Right atrium auricular region (tissue), 2 donors: ENCODE data around the gene CCSER2. TPM values are rescaled to one million over a fixed set of nuclear protein-coding genes. Genes with fewer than 3 reads are reported as not detected.

Experiments
- DNase-seq: peaks from one replicate; pipeline ENCODE4 v3.0.0-alpha.2; 2019; ENCODE audit warnings: low spot score
- H3K27ac ChIP-seq, 2 donors: fragments of 200-600 bp; sonication (generic); 1 replicate in 1 of 2; 2 replicates in 1 of 2; pipeline ENCODE4 v1.5.1; 2016 to 2019
- H3K27me3 ChIP-seq, 2 donors: fragments of 200-600 bp; sonication (generic); one replicate each; pipeline versions ENCODE4 v1.5.1 to v1.6.0; 2017 to 2019
- H3K36me3 ChIP-seq: fragments of 200-600 bp; sonication (generic); one replicate; pipeline ENCODE4 v1.5.1; 2016
- H3K4me1 ChIP-seq, 2 donors: fragments of 200-600 bp; sonication (generic); one replicate each; pipeline versions ENCODE4 v1.5.1 to v1.6.0; 2017 to 2019
- H3K4me3 ChIP-seq, 2 donors: fragments of 200-600 bp; sonication (generic); 1 replicate in 1 of 2; 2 replicates in 1 of 2; pipeline ENCODE4 v1.5.1; 2017 to 2019; ENCODE audit warnings: mild to moderate bottlenecking in 1 of 2, moderate library complexity in 1 of 2
- H3K9me3 ChIP-seq, 2 donors: fragments of 200-600 bp; sonication (generic); one replicate each; pipeline ENCODE4 v1.5.1; 2019
- CTCF ChIP-seq, 2 donors: fragments of 200-600 bp; sonication (generic); IDR thresholded peaks; one replicate each; pipeline ENCODE4 v1.5.1; 2019; ENCODE audit warnings: antibody characterized with exemption in 2 of 2
- total RNA-seq, 2 donors: library from RNA; depleted of rRNA; stranded (reverse); fragments of >200 nt; gene quantifications; one replicate each; pipeline ENCODE4 v1.1.0, GENCODE V29; 2016

CCSER2 gene
- total RNA-seq, 2 donors from 2014 or later, result 77.1 to 91.6 TPM

- H3K27me3 ChIP-seq, result no peaks in the 10 kb centered on the region
- peak overlapping the region; percentile 37 for H3K4me3 ChIP-seq
- TF ChIP-seq CTCF (IDR thresholded peaks at IDR 0.05), result no peak
- H3K36me3 ChIP-seq, result no peaks in the 10 kb centered on the region
- H3K9me3 ChIP-seq, result no peaks in the 10 kb centered on the region
- H3K27ac ChIP-seq, result peak overlapping the region; percentile 83 to 88
- H3K4me1 ChIP-seq, result peaks cover 0 to 46% of the 10 kb centered on the region in 2 donors
- peak; percentile 92 for DNase-seq
Observed at GRCh38 chr10:84424731-84425167, 96.4 kb downstream of the CCSER2 start.

- no peak for TF ChIP-seq CTCF (IDR thresholded peaks at IDR 0.05)
- Histone ChIP-seq H3K36me3 (no peaks in the 10 kb centered on the region), H3K9me3 (no peaks in the 10 kb centered on the region), H3K4me1 (peaks cover 0 to 65% of the 10 kb centered on the region in 2 donors), H3K27me3 (no peaks in the 10 kb centered on the region), H3K27ac (peak overlapping the region in 1 of 2 donors; percentile 88), H3K4me3 (peak overlapping the region in 1 of 2 donors; percentile 4)
- DNase-seq, result no peak
Observed at GRCh38 chr10:84427903-84428650, 99.7 kb downstream of the CCSER2 start.

GRCh38 chr10:84428711-84429110 lies 100.3 kb downstream of the CCSER2 start:
- Histone ChIP-seq H3K4me1 (peaks cover 0 to 69% of the 10 kb centered on the region in 2 donors), H3K27ac (peak overlapping the region in 1 of 2 donors; percentile 88), H3K4me3 (peak overlapping the region in 1 of 2 donors; percentile 4), H3K9me3 (no peaks in the 10 kb centered on the region), H3K36me3 (no peaks in the 10 kb centered on the region), H3K27me3 (no peaks in the 10 kb centered on the region)
- TF ChIP-seq CTCF (IDR thresholded peaks at IDR 0.05), result no peak
- no peak for DNase-seq

GRCh38 chr10:84429926-84430520 lies 101.6 kb downstream of the CCSER2 start:
- Histone ChIP-seq H3K36me3 (no peaks in the 10 kb centered on the region), H3K27me3 (no peaks in the 10 kb centered on the region), H3K4me3 (no peak overlapping the region), H3K4me1 (peaks cover 0 to 62% of the 10 kb centered on the region in 2 donors), H3K9me3 (no peaks in the 10 kb centered on the region), H3K27ac (no peak overlapping the region)
- no peak for DNase-seq
- peak; percentile 47 to 73 for TF ChIP-seq CTCF (IDR thresholded peaks at IDR 0.05)

- TF ChIP-seq CTCF (IDR thresholded peaks at IDR 0.05), result no peak
- peaks cover 0 to 37% of the 10 kb centered on the region in 2 donors for H3K4me1 ChIP-seq
- no peak for DNase-seq
- no peak overlapping the region for H3K4me3 ChIP-seq
- H3K9me3 ChIP-seq, result no peaks in the 10 kb centered on the region
- no peaks in the 10 kb centered on the region for H3K36me3 ChIP-seq
- H3K27ac ChIP-seq, result no peak overlapping the region
- H3K27me3 ChIP-seq, result no peaks in the 10 kb centered on the region
Observed at GRCh38 chr10:84432891-84433290, 104.5 kb downstream of the CCSER2 start.
